Endometrium (tissue), 2 donors: ENCODE data around the gene C16orf74.

Source experiments
- FAIRE-seq: peaks from 2 replicates; lab custom pipeline; 2012; peaks lifted over from hg19 to GRCh38; lab: Jason Lieb, UNC
- donor health status: control.
- donor health status: control.

The C16orf74 gene

DNA sequence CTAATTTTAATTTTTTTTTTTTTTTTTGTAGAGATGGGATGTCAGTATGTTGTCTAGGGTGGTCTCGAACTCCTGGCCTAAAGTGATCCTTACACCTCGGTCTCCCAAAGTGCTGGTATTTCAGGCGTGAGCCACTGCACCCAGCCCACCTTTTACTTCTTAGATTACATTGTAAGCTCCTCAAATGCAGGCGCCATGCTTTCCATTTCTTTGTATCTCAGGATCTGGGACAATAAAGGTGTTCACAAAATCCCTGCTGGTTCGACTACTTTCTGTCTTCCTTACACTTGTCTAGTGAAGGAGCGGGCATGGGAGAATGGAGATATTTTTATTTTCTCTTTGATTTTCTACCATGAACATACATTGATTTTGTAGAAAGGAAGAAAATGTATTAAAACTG, 23.2 kb upstream of the C16orf74 start:
- FAIRE-seq, result no peak

DNA sequence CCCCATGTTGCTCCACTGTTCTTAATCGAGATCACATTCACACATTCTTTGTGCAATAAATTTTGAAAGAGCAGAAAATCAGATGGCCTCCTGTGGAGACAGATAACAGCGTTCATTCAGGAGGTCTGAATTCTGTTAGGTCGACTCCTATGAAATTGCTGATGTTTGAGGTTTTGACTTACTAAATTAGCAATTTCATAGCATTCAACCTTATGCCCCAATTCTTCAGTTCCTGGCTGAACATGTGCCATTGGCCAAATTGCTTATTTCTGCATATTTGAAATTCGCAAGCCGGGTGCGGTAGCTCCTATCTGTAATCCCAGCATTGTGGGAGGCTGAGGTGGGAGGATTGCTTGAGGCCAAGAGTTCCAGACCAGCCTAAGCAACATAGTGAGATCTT, 22.1 kb upstream of the C16orf74 start:
- FAIRE-seq, result no peak

DNA sequence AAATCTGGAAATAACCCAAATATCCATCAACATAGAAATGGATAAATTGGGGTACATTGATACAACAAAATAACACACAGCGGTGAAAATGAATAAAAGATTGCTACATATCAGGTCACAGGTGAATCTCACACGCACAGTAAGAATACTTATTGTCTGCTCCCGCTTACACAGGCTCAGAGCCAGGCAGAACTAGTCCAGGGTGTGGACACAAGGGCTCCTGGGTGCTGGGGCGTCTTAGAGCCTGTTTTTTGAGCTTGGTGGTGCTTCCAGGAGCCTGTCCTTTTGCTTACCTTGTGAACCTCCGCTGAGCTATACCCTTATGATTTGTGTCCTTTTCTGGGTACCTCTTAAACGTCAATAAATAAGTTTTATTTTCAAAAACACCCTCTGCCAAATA, 19.8 kb upstream of the C16orf74 start:
- no peak for FAIRE-seq

DNA sequence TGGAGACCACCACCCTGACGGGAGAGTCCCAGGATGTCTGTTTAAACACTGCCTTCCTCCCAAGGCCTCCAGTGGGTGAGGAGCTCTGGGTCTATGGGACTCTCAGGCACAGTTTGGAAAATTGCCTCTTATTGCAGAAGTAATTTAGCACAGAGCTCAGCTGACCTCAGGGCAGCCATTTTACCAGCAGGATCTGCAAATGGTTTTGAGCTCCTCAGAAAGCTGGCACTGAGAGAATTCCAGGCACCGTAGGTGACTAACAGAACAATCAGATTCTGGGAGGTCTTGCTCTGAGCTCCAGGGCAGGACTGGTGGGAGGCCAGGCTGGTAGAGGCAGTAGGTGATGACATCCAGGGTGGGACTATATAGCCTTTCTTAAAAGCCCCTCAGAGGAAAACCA, 17.3 kb upstream of the C16orf74 start:
- FAIRE-seq, result no peak

DNA sequence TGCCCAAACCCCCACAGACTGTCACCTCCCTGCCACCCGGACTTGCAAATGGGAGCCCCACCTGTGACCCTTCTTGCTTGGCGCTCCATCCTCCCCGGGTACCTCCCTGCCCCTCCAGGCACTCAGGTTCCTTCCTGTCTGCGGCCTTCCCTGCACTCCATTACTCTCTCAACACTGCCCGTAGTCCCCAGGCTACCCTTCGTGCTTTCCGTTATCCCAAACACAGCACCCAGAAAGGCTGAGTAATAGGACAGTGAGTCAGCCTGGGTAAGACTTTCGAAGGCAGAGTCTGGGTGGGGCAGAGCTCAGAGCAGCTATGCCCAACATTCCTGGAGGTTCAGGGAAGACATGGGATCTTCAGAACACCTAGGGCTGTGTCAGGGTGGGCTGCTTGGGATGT, 16.6 kb upstream of the C16orf74 start:
- FAIRE-seq, result no peak

DNA sequence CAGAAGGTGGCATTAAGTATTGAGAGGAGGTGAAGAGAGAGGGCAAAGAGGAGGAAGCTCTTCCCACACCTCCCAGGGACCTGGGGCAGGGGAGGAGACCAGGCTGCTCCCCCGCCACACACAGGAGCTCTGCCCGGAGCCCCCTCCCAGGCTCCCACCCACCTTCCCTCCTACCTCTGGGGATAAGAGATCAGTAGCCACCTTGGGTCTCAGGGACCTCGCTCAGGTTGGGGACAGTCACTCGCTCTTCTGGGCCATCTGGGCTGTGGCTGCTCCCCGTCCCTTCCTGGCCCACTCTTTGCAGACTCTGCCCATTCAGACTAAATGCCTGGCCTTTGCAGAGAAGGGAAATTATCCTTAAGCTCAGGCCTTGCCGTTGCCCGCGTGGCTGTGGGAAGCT, 14.9 kb upstream of the C16orf74 start:
- FAIRE-seq, result no peak

DNA sequence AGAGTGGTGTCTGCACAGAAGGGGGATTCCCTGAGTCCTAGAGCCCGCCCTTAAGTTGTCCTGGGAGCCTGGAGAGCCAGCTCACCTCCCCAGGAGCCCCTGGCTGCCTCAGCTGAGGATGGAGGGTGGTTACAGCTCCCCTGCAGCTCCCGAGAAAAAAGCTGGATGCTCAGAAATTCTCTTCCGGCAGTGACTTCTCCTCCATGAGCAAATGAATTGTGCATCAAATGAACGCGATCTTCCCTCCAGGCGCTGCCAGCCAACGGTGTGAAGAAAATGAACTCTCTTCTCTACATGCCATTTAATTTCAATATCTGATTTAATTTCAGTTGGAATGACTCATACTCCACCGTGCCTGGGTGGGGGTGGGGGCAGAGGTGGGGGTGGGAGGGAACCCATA, 14.3 kb upstream of the C16orf74 start:
- FAIRE-seq, result no peak

DNA sequence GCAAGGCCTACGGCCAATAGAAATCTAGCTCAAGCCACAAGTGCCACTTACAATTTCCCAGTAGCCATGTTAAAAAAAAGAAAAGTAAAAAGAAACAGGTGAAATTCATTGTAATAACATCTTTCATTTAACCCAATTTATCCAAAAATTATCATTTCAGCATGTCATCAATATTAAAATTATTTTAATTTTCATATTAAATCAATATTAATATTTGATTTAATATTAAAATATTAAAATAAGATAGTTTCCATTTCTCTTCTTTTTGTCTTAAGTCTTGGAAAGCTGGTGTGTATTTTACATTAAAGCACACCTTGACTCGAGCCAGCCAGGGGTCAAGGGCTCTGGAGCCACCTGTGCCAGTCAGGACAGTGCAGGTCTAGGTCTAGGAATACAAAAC, 12.7 kb upstream of the C16orf74 start:
- peak; percentile 39 for FAIRE-seq

DNA sequence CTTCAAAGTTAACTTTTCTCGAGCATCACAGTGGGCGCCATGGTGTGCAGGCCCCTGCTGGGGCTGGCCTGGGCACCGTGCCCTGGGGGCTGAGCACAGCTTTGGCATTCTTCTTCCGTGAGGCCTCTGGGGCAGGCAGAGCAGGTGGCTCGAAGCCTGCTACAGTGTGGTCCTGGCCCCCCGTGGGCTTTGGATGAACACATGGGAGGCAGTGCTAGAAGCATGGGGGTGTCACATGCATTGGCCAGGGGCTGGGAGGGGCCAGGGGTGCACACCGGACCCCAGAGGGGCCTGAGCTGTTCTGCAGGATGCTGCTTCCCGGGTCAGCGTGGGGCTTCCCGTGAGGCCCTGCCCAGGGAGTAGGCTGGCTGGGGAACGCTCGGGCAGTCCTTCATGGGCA, 12.1 kb upstream of the C16orf74 start:
- no peak for FAIRE-seq

DNA sequence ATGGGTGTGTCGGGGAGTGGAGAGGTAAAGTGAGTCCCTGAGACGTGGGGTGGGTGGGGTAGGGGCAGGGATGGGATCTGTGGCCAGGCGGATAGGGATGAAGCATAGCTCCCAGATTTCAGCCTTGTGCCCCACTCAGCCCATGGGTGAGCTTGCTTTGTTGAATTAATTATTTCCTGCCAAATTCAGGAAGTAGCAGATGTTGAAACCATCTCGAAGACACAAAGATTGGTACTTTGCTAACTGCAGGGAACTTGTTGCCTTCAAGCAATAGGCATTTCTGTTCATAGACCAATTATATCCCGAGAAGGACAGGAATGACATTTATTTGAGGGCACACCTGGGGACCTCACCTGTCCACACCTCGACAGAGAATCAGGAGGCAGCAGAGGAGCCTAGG, 11.0 kb upstream of the C16orf74 start:
- no peak for FAIRE-seq

DNA sequence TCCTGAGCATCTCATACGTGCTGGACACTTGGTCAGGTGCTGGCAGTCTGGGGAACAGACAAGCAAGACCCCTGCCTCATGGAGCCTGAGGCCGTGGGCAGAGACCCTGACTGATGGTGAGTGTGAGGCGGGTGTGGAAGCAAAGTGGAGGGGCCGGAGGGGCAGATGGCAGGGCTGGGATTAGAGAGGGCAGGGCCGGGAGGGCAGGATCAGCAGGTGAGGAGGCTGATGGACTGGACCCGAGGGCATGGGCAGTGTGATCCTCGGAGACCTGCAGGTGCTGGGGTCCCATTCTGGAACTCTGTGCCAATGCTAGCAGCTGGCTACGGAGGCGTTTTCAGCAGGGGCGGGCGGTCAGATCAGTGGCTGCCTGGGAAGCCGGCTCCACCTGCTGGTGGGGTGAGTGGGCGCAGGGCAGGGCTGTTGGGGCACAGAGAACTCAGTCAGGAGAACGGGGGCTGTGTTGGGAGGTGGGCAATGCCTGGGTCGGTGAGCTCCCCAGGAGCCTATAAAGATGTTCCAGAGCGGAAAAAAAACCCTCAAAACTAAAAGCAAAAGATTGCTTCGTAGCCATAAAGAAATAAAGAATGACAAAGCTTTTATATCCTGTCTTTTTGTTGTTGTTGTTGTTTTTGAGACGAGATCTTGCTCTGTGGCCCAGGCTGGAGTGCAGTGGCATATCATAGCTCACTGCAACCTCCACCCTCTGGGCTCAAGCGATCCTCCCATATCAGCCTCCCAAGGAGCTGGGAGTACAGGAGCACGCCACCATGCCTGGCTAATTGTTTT, 8.9 kb upstream of the C16orf74 start:
- no peak for FAIRE-seq

DNA sequence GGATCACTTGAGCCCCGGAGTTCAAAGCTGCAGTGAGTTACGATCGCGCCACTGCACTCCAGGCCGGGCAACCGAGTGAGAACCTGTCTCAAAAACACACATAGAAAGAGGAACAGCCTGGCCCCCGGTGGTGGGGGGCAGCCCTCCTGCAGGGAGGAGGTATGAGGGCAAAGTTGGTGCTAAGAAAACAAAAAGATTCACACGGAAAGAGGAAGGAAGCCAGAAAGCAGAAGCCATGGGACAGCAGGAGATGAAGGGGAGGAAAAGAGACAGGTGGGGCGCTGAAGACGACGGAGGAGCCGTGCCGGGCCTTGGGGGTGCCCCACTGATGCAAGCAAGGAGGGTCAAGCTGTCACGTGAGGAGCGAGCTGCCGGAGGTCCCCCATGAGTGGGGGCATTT, 8.2 kb upstream of the C16orf74 start:
- FAIRE-seq, result no peak

DNA sequence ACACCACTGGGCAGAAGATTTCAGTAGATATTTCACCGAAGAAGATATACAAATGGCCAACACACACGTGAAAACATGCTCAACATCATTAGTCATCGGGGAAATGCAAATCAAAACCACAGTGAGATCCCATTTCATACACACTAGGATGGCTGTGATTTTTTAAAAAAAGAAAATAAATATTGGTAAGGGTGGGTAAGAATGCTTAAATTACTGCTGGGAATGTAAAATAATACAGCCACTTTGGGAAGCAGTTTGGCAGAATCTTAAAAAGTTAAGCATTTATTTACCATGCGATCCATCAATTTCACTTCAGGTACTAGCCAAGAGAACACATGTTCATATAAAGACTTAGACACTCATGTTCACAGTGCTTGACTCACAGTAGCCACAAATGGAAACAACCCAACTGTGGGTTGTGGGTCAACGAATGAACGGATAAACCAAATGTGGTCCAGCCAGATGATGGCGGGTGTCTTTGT, 6.5 kb upstream of the C16orf74 start:
- FAIRE-seq, result no peak

DNA sequence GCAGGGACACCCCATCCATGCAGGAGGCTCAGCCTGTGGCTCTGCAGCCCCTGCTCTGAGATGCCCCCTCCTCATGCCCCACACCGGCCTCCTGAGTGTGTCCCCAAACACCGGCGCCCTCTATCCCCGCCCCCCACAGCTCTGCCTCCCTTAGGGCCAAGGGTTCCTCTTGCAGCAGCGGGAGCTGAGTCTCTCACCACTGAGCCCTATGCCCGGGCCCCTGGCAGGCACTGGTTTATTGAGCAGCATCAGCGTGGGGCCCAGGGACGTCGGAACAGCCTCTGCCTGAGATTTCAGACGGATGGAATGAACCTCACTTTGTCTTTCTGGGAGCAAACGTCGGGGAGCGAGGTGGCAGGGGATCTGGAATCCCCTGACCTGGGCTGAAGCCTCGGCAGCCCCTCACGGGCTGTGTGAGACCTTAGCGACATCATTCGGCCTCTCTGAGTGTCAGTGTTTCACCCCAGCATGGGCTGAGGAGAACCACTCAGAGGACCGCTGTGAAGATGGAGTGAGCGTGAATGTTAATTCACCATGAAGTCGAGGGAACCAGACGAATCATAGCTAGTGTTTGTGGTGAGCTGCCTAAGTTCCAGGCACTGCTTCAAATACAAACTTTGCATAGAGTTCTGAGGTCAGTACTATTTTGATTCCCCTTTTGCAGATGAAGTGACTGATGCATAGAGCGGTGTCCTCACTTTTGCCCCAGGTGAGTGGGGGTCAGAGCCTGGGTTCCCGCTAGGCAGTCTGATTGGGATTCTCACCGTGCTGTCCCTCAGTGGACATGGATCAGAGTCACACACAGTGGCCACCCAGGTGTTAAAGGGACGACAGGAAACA, 5.3 kb upstream of the C16orf74 start:
- no peak for FAIRE-seq

DNA sequence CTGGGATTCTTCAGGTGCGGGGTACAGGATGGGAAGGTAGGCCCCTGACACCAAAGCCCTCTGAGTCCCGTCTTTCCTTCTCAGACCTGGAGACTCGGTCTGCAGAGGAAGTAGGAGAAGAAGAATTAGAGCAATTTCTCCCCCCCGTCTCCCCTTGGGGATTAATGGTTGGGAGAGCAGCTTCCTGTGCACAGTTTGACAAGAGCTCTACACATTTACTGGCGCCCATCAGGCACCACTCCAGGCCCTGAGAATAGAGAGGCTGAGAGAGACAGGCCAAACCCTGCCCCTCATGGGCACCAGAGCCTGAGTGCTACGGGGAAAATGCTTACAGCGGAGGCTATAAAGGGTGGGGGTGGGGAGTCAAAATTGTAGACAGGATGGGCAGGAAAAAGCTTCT, 3.5 kb upstream of the C16orf74 start:
- FAIRE-seq, result no peak

DNA sequence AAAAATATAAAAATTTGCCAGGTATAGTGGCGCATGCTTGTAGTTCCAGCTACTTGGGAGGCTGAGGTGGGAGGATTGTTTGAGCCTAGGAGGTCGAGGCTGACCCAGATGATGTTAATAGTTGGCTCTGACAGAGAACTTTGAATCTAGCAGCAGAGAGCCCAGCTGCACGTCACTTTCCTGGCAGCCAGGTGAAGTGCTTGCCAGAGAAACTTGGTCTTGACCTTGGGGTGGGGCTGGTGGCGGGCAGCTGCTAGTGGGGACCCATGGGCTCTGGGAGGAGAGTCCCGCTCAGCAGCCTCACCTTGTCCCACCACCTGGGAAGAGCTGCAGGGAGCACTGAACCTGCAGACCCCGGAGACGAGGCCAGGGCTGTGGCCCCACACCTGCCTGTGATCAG, 3.1 kb upstream of the C16orf74 start:
- no peak for FAIRE-seq

DNA sequence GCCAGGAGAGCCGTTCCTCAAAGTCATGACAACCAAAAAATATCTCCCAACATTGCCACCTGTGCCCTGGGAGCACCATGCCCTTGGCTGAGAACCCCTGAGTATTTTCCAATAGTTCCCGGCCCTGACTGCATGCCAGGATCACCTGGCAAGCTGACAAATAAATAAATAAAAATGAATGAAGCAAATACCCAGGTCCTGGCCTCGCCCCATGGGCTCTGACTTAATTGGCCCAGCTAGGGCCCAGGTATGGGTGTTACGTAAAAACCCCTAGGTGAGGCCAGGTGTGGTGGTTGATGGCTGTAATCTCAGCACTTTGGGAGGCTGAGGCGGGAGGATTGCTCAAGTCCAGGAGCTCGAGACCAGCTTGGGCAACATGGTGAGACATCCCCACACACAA, 2.7 kb upstream of the C16orf74 start:
- no peak for FAIRE-seq

DNA sequence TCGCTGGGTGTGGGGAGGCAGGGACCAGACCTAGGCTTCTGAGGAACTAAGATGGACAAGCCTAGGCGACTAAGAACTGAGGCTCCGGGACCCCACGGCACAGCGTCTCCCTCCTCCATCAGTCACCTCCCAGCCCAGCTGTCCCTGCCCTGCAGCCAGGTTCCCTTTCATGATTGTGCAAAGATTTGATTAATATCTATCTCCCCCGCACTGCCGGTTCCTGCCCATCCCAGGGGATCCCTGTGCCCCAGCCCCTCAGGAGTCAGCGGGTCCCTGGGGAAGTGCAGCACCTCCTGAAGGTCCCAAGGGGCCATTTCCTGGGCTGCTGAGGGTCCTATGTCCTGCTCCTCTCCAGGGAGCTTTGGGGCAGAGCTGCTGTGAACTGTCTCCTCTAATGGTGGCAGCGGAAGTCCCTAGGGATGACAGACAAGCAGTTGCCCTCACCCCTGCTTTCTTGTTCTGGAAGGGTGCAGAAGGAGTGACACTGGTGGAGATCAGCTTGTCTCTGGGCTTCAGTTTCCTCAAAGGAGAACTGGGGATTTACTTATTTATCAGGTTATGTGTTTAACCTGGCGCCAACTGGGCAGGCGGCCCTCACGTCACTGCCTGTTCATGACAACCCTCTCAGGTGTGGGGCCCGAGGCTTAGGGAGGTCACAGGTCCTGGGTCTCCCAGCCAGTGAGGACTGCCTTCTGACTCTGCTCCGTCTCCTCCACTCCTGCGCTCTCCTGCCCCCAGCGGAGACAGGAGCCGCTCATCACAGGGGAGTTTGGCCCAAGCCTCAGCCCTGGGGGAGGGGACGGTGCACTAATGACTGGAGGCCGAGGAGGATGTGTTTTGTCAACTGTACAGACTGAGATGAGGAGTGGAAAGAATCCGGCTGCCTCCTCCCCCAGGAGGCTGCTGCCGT, 1.9 kb upstream of the C16orf74 start:
- no peak for FAIRE-seq

DNA sequence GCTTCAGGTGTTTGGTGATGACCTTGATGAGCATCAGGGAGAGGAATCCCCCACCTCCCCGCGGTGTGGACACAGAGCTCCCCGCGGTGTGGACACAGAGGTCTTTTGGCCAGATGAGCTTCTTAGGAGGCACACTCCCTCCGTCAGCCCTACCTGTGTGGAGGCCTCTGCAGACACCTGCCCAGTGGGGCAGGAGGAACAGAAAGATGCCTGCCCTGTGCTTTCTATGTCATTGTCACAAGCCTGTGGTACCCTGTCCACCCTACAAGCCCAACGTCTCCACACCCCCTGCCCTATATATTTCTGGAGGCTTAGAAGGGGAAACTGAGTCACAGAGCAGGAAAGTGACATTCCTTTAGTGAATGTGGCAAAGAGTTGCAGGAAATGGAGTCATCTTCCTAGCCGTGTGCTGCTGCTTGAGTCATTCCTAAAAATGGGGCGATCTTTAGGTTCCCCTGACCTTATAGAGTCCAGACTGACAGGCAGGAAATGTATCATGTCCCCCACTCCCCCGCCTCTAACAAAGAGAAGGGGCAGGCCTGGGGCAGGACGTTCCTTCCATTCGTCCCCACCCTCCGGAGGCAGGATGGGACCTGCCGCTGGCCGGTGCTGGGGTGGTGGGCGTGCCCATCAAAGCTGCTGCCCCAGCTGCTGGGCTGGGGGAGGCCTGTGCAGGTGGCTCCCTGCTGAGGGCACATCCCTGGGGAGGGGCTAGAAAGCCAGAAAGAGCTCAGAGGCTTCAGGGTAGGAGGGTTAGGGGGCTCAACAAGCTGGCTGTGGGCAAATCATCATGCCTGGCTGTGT, 1.0 kb upstream of the C16orf74 start:
- FAIRE-seq, result no peak

DNA sequence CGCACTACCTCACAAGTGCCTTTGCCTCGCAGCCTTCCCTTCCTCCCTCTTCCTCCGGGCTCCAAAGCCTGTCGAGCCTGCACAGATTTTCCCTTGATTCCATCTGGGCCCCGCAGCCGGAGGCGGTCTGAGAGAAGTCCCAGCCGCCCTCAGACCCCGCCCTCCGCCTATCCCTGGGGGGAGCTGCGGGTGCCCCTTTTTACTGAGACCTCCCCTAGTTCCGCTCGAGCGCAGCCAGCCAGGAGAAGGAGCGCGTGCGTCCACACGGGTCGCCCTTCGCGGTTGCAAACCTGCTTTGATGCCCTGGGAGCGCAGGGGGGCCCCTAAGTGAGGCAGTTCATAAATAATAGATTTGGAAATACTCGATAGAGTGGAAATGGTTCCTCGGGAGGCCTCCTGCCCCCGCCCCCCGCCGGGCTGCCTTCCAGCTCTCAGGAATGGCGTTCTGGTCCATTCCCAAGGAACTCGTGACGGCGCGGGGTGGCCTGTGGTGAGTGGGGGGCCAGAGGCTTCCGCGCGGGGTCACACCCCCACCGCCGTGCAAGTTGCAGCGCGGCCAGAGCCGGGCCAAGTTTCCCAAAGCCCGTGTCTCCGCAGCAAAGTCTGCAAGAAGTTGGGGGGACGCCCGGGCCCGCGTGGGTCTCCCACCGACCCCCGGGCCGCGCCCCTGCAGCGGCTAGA, 610 bp downstream of the C16orf74 start:
- no peak for FAIRE-seq

DNA sequence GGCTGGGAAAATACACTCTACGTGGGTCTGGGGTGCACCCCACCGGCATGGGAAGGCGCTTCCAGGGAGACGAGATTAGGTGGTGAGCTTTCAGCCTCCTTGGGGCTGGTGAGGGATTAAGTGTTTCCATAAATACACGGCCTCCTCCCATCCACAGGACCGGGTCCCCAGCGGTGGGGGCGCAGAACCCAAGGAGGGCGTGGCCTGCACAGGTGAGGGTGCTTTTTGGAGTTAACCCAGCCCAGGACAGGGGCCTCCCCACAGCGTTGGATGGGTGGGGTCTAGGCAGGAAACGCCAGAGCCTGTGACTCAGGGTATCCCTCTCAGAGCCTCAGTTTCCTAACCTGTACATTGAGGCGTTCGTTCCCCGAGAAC, 1.1 kb downstream of the C16orf74 start:
- no peak for FAIRE-seq
